ACHN (cell line): ENCODE data around the gene ENO2.

Experiments used
- DNase-seq: peaks from one replicate; pipeline ENCODE4 v3.0.0-alpha.2; 2015
- in situ Hi-C: cut with HindIII; loops from 2 replicates; pipeline ENCODE4 v1.10.0; 2017; ENCODE audit warnings: low sequenced_read_pairs, low pct_ligation_motif_present, low pct_unique_long_range_greater_than_20kb

The ENO2 gene

DNA sequence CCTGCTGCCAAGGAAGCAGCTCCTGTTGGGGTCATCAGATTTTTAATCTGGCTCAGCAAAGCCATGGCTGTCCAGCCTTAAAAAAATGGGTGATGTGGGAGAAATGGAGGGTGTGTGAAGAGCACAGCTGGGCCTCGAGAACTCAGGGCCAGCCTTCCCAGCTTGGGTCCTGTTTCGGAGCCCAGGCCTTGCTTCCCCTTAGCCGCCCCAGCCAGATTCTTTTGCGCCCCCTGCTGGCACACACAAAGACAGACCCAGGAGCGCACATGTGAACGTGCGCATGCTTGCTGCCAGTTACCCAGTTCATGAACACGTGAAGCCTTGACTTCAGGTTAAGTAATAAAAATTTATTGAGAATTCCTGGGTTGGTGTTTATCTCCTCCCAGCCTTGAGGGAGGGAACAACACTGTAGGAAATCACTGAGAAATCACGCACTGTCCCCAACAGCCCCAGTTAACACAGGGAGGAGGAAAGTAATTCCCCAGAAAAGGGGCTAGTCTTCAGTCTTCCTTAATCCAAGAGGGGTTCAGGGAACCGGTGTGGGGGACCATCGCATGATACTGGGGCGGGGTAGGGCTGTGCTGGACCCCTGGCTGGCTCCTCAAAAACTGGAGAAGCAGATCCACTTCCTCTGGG is 50.8 kb downstream of the ENO2 start:
- DNase-seq = peak; percentile 87
- in situ Hi-C loops = no loop called here

DNA sequence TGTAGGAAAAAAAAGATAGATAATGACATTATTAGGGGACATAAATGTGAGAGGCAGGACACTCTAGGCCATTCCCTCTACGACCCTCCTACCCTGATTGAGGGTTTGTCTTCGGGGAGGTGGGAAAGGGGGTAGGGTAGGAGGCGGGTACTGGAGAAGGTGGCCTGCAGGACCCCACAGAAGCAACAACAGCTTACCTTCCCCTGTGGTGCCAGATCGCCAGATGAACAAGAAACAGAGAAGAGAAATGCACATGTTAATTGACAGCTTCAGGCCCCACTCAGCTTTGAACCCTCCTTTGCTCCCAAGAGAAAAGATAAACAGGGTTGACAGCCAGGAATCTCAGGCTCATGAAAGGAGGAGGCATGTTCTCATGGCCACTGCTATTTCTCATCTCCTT is 51.3 kb downstream of the ENO2 start:
- in situ Hi-C loops = no loop called here
- DNase-seq = no peak

DNA sequence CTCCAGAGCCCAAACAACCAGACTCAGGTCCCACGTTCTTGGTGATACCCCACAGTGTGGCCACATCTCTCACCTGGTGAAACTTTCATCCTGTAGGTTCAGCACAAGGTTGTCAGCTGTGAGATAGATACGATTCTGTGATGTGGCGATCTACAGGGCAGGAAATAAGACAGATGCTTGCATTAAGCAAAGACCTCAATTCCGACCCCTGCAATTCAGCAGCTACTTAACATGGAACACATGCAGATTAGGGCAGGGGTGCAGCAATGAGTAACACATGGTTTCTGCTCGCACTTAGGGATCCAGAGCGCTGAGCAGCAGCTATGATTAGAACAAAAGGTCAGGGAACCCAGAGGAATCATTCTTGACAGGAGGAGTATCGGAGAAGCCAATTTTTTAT is 52.0 kb downstream of the ENO2 start:
- in situ Hi-C loops = no loop called here
- no peak for DNase-seq

DNA sequence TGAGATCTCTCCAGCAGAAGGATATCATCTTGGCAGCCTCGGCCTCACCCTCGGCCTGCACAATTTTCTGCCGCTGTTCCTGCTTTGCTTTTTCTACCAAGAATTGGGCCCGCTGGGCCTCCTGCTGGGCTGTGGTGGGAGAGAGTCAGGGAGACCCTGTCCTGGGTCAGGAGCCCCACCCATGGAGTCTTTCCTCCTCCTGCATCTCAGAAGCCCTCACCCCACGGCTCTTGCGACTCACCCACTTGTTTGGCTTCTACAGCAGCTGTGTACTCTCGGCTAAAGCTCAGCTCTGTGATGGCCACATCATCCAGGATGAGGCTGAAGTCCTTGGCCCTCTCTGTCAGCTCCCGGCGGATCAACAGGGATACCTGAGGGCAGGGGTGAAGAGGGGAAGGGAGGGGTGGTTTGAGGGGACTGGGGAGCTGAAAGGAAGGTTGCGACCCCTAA is 53.3 kb downstream of the ENO2 start:
- DNase-seq = no peak
- in situ Hi-C loops = no loop called here

DNA sequence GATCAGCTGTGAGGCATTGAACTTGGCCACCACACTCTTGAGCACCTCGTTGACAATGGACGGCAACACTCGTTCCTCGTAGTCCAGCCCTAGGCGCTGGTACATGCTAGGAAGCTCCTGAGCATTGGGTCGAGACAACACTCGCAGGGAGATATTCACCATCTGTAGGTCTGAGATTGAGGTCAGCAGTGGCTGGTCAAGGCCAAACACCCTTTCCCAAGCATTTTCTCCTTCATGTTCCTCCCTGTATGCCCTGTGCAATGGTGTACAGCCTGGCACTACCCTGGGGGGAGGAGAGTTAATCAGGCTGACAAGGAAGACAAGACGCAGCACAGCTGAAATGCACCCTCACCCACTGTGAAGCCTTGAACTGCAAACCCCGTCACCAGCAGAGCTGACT is 54.0 kb downstream of the ENO2 start:
- in situ Hi-C loops = no loop called here
- no peak for DNase-seq

DNA sequence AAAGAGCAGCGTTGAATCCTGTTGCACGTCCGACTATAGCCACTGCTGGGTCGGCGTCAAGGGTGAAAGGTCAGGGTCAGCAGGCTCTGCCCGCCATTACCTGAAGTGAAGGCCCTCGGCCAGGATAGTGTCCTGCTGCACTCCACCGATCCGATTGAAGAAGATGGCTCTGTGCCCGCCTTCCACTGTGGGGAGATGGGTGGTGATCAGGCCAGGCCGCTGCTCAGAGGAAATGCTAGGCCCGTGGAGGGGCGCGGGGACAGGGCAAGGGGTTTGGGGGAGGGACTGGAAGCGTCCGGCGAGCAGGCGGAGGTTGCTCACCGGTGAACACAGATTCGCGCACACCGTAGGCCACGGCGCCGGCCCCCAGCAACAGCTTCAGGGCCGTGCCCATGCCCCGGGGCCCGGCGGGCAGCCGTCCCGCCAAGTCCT is 55.7 kb downstream of the ENO2 start:
- no peak for DNase-seq
- in situ Hi-C loops = no loop called here
